Breast epithelium (tissue), 3 donors: ENCODE measurements around the gene ZNF536.

Experiments used
- CTCF ChIP-seq, 3 donors: fragments of 450-650 bp; IDR thresholded peaks; one replicate each; pipeline ENCODE4 v1.5.1; 2016 to 2017; ENCODE audit warnings: antibody characterized with exemption in 3 of 3, mild to moderate bottlenecking in 3 of 3, moderate library complexity in 3 of 3
- POLR2A ChIP-seq: fragments of 450-650 bp; IDR thresholded peaks from one replicate; pipeline ENCODE4 v1.6.1; 2016; ENCODE audit warnings: antibody characterized with exemption, mild to moderate bottlenecking, moderate library complexity
- POLR2AphosphoS5 ChIP-seq, 3 donors: sonication (generic); formaldehyde crosslinking; IDR thresholded peaks; one replicate each; pipeline ENCODE4 v1.6.1; 2017; ENCODE audit warnings: antibody characterized with exemption in 3 of 3

- TF ChIP-seq CTCF (IDR thresholded peaks at IDR 0.05), result no peak
- TF ChIP-seq POLR2AphosphoS5 (IDR thresholded peaks at IDR 0.05), result no peak
- no peak for TF ChIP-seq POLR2A
Measured at GRCh38 chr19:30556230-30556711, 184.1 kb downstream of the ZNF536 start.
